NCI-H1092 (cell line): ENCODE results near the gene HOXD1.

Source experiments
- DNase-seq: peaks from one replicate; lab custom pipeline; 2025; lab: John Stamatoyannopoulos, UW

HOXD1 gene

DNA sequence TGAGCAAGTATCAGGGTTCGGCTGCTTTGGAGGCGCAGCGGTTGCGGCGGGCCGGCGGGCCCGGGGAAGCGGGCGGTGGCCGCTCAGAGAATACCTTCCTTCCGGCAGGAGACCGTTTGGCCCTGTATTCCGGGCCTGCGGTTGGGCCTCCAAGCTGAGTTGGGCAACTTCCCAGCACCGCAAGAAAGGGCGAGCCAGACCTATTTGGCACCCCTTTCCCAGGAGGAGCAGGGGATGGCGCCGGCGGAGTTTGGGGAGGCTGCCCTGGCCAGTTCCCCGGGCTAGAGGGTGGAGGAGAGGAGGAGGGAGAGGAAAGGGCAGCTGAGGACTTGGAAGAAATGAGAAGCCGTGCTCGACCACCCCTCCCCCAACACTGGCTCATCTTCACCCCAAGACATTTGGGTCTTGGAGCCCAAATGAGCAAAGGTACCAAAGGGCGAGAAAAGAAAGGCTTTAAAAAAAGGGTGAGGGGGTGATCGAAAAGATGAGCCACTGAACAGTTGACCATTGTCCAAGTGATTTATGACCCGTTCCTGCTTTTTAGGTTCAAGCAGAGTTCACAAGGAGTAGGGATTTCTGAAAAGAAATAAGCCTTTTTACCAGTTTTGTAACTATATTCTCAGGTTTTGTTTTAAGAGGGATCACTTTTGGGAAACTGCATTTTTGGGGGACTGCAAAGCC, 23.0 kb upstream of the HOXD1 start:
- DNase-seq: no peak

- DNase-seq: no peak
Observed at GRCh38 chr2:176166272-176166671, 22.2 kb upstream of the HOXD1 start.

DNA sequence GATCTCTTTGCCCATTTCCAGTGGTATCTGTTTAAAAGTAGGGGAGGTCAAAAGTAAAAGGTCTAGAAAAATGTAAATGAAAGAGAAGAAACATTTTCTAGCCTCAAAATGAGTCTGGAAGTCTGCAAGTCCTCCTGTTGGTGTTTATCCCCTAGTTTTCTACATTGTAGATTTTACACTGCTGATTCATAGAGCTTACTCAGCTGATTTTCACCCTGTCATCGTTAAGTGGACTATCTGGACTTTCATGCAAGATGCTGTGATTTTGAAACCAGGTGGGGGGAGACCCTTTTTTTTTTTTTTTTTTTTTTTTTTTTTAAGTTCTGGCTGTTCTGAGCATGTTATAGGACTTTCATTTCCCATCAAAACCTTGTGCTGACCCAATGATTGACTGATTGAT, 21.1 kb upstream of the HOXD1 start:
- no peak for DNase-seq

DNA sequence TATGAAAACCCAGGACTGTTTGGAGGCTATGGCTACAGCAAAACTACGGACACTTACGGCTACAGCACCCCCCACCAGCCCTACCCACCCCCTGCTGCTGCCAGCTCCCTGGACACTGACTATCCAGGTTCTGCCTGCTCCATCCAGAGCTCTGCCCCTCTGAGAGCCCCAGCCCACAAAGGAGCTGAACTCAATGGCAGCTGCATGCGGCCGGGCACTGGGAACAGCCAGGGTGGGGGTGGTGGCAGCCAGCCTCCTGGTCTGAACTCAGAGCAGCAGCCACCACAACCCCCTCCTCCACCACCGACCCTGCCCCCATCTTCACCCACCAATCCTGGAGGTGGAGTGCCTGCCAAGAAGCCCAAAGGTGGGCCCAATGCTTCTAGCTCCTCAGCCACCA, 19.3 kb upstream of the HOXD1 start:
- no peak for DNase-seq

DNA sequence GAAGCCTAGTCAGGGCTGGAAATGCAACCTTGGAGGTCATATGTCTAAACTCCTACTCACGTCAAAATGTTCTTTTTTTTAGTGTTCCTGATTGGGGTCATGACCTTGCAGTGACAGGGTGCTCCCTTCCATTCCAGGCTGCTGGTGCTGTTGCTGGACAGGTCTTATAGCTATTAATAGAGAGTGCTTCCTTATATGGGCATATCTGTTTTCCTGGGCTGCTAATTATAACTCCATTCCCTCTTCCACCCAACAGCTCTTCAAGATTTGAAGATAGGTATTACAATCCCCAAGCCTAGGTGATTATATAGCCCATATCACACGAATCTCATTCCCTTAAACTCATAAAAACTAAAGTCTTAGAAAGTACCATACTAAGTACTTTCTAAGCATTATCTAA, 18.8 kb upstream of the HOXD1 start:
- DNase-seq: no peak

DNA sequence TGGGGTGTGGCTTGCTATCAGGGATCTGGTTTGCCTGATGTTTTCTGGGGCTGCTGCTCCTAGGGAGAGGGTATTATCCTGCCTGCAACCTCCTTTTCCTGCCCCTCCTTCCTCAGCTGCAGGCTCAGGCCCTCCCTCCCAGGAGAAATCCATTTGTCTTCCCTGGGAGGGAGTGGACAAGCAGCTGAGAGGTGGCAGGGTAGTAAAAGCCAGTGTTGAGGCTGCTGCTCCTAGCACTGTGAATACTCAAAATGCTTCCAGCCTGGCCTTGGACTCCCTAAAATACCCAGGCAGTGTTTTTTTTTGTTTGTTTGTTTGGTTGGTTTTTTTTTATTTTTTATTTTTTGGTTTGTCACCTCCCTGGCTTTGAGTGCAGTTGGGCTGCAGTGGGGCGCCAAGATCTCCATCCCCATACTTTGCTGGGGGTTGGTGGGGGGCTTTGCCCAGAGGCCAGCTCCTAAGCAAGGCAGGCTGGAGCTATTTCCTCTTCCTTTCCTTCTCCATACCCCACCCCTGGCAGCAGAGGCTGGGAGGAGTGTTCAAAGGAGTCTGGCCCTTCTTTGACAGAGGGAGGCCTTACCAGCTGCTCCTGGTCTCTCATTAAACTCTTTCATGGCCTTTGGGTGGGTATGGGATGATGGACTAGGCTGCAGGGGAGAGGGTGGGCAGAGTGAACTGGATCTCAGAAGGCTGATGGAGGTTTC, 17.7 kb upstream of the HOXD1 start:
- DNase-seq: no peak

DNA sequence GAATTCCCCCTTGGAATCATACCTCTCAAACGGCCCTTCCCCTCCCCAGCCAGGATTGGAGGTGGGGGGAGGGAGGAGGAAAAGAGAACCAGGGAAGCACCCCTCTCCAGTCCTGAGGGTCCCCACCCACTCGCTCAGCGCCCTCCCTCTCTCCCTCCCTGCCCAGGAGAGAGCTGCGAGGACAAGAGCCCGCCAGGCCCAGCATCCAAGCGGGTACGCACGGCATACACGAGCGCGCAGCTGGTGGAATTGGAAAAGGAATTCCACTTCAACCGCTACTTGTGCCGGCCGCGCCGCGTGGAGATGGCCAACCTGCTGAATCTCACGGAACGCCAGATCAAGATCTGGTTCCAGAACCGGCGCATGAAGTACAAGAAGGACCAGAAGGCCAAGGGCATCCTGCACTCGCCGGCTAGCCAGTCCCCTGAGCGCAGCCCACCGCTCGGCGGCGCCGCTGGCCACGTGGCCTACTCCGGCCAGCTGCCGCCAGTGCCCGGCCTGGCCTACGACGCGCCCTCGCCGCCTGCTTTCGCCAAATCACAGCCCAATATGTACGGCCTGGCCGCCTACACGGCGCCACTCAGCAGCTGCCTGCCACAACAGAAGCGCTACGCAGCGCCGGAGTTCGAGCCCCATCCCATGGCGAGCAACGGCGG, 17.0 kb upstream of the HOXD1 start:
- no peak for DNase-seq

GRCh38 chr2:176172007-176172894, 16.2 kb upstream of the HOXD1 start:
- no peak for DNase-seq

- no peak for DNase-seq
Observed at GRCh38 chr2:176172895-176173566, 15.4 kb upstream of the HOXD1 start.

DNA sequence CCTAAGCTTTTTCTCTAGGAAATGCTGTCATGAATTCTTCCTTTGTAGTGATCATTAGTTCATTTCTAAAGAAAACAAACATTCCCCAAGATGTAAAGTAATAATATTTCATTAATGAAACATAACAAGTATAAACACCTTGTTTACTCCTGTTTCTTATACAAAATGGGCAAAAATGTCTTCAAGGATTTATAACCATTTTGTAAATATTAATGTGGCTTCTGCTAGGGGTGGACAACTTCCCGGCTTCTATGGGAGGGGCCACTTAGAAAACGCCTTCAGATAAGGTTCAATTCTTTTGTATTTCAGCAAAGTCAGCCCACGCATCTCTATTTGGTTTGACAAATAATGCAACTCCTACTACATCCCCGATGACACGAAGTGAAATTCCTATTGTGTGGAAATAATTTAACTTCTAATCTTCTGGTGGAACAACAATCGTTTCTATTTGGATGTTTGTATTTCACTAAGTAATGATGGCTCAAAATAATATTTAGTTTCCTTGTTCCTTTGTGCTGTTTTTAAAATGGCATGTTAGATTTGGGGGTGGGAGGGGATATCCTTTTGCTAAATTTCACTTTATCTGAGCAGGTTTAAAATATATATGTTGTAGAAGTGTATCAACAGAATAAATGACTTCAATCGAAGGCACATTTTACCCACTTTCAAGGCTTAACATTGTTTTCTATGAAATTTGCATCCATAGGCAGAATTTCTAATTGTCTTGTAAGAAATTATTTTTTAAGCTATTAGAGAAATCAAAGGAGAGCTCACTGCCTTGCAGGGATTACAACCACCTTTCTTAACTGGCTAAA, 14.7 kb upstream of the HOXD1 start:
- DNase-seq: no peak

DNA sequence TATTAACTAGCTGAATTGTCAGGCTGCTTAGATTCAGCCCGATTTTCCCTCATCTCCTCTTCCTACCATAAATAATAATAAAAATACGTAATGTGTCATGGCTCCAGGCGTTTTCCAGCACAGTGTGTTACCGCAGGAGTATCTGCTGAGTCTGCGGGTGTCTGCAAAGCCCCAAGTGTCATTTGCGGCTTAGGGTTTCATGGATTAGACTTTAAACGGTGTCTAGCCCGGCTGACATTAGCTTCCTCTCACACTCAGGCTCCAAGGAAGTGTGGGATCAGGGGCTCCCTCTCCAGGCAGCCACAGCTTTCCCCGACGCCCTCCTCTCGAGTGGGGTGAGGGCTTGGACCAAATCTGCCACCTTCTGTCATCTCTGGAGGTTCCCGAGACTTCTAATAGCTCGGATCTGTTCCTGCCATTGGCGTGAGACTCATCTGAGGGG, 14.1 kb upstream of the HOXD1 start:
- DNase-seq: no peak

DNA sequence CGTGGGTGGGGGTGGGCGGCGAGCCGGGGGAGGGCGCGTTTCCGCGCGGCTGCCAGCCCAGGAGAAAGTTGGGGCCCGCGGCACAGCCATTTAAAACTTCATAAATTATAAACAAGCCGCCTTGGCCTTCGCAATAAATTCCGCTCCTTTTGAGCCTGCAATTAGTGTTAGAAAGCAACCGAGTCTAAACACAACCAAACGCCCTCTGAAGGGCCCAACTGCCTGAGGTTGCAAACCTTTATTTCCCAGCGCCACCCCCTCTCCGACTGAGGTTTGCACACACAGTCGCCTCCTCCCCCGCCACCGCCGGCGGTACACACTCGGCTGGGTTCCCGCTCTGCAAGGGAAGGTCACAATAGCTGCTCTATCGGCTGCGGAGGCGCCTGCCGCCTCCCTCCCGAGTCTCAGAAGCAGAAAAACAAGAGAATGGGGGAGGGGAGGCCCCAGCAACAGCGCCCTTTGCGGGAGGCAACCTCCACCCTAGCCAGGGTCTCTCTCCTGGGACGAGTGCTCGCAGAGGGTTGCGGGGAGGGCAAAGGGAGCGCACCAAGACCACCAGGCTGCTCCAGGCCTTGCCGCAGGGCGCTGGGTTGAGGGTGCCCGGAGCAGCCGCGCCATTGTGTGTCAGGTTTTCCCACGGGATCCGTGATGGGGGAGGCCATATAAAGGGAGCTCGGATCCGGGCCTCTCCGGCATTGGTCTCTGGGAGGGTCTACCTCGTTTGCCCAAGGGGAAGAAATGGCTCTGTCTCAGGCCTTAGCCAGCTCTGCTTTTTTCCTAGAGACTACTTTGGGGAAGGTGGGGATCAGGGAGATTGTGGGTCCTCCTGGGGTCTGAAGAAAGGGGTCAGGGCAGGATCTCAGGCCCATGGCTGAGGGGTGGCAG, 13.4 kb upstream of the HOXD1 start:
- DNase-seq: peak; percentile 67

DNA sequence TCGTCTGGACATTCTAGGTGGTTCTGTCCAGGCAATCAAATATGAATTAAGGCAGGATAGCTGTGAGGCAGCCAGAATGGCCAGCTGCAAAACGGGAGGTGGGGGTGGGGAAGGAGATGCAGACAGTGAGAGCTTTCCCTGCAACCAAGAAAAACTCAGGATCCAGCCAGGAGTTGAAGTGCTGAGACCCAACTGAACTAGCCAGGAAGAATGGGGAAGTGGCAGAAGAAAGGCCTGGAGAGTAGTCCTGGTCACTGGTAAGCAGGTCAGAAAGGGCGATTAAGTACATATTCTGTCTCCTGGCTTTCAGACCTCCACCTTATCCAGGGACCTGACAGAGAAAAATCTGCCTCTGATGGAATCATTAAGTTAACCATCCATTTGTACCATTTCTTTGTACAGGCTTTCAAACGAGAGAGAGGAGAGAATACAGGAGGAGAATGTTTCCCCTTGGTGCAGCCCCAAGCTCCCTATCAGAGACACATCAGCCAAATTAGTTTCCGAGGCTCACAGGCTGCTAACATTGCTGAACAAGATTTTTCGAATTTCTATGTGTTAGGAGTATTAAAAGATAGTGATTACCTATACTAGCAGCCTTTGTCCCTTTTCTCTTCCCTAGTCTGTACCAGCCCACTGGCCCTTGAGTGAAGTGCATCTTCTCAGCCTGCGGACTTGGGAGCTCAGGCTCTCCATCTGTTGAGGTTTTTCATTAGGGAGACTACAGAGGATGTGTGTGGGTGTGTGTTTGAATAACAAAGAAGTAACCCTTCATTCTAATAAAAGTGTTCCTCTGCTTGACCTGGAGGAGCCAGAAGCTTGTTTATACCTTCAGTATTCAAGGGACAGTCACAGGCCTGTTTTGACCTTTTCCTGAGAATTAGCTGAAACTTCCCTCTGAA, 12.5 kb upstream of the HOXD1 start:
- no peak for DNase-seq

- DNase-seq: no peak
Observed at GRCh38 chr2:176177580-176178037, 10.9 kb upstream of the HOXD1 start.

GRCh38 chr2:176178038-176178756, 10.3 kb upstream of the HOXD1 start:
- no peak for DNase-seq

GRCh38 chr2:176178757-176179295, 9.6 kb upstream of the HOXD1 start:
- DNase-seq: no peak

GRCh38 chr2:176181551-176181950, 6.9 kb upstream of the HOXD1 start:
- no peak for DNase-seq

- no peak for DNase-seq
Observed at GRCh38 chr2:176182671-176183070, 5.8 kb upstream of the HOXD1 start.
